HK-2 (cell line): ENCODE data around the gene HADH.
A peak's percentile ranks its signal among the peaks of the same experiment; 100 is the strongest.
"Not testable (repeated sequence)": the region's sequence is repeated elsewhere in the genome, so short reads cannot be mapped to it uniquely, and the experiment has no call there.

Source experiments
- DNase-seq: peaks from one replicate; pipeline ENCODE4 v3.0.0-alpha.2; 2018; ENCODE audit not compliant: unreplicated experiment

Gene HADH

GRCh38 chr4:107996949-107997788 lies 7.5 kb downstream of the HADH start:
- DNase-seq = no peak

- DNase-seq = no peak
Observed at GRCh38 chr4:107997794-107998193, 8.1 kb downstream of the HADH start.

- no peak for DNase-seq
Observed at GRCh38 chr4:107999932-108000539, 10.3 kb downstream of the HADH start.

GRCh38 chr4:108001540-108002135 lies 11.9 kb downstream of the HADH start:
- DNase-seq = no peak

- no peak for DNase-seq
Observed at GRCh38 chr4:108003982-108004515, 14.4 kb downstream of the HADH start.

GRCh38 chr4:108004646-108005045 lies 15.0 kb downstream of the HADH start:
- no peak for DNase-seq

- no peak for DNase-seq
Observed at GRCh38 chr4:108005807-108006206, 16.1 kb downstream of the HADH start.

- DNase-seq = no peak
Observed at GRCh38 chr4:108006361-108006760, 16.7 kb downstream of the HADH start.

GRCh38 chr4:108007984-108008383 lies 18.3 kb downstream of the HADH start:
- no peak for DNase-seq

GRCh38 chr4:108008721-108009120 lies 19.0 kb downstream of the HADH start:
- no peak for DNase-seq

- DNase-seq = no peak
Observed at GRCh38 chr4:108010167-108010566, 20.5 kb downstream of the HADH start.

- DNase-seq = not testable (repeated sequence)
Observed at GRCh38 chr4:108012382-108012781, 22.7 kb downstream of the HADH start.

GRCh38 chr4:108013327-108013726 lies 23.6 kb downstream of the HADH start:
- DNase-seq = no peak

- DNase-seq = no peak
Observed at GRCh38 chr4:108013955-108014354, 24.3 kb downstream of the HADH start.

GRCh38 chr4:108018040-108018883 lies 28.6 kb downstream of the HADH start:
- DNase-seq = peak; percentile 78

GRCh38 chr4:108018884-108019187 lies 29.1 kb downstream of the HADH start:
- DNase-seq = no peak

GRCh38 chr4:108024085-108024877 lies 34.6 kb downstream of the HADH start:
- no peak for DNase-seq

- DNase-seq = no peak
Observed at GRCh38 chr4:108024878-108025165, 35.1 kb downstream of the HADH start.

GRCh38 chr4:108029016-108029720 lies 39.5 kb downstream of the HADH start:
- DNase-seq = no peak

GRCh38 chr4:108029731-108030130 lies 40.0 kb downstream of the HADH start:
- no peak for DNase-seq

GRCh38 chr4:108030332-108030731 lies 40.6 kb downstream of the HADH start:
- no peak for DNase-seq
